SW 1271 (cell line): ENCODE measurements around the gene KLK8.

ENCODE experiments used
- DNase-seq, 2 experiments: peaks; one replicate each; lab custom pipeline; 2025; lab: John Stamatoyannopoulos, UW

Gene KLK8

GRCh38 chr19:51001515-51001914 is at the start of gene KLK8:
Gene KLK8, minus strand, starts transcription at chr19:51001604. Its CDS starts 437 bp downstream, at chr19:51001167.
- DNase-seq = no peak

GRCh38 chr19:51047031-51047335 is 45.6 kb upstream of the KLK8 start:
- DNase-seq = no peak

GRCh38 chr19:51044327-51044726 is 42.9 kb upstream of the KLK8 start:
- DNase-seq = no peak

GRCh38 chr19:51043497-51043896 is 42.1 kb upstream of the KLK8 start:
- DNase-seq = no peak

- no peak for DNase-seq
These were observed 38.7 kb upstream of the KLK8 start for GRCh38 chr19:51040151-51040550.

GRCh38 chr19:51036519-51036918 is 35.1 kb upstream of the KLK8 start:
- no peak for DNase-seq

- DNase-seq = no peak
These were observed 33.3 kb upstream of the KLK8 start, which contains the start of gene KLK12 for GRCh38 chr19:51034704-51035103. Gene KLK12, minus strand, starts transcription at chr19:51035002. Its CDS starts 381 bp downstream, at chr19:51034621.

GRCh38 chr19:51031880-51032225 is 30.4 kb upstream of the KLK8 start:
- no peak for DNase-seq

- no peak for DNase-seq
These were observed 29.9 kb upstream of the KLK8 start for GRCh38 chr19:51031220-51031879.

- DNase-seq = no peak
These were observed 29.2 kb upstream of the KLK8 start for GRCh38 chr19:51030631-51031030.

GRCh38 chr19:51029718-51030117 is 28.3 kb upstream of the KLK8 start:
- no peak for DNase-seq

GRCh38 chr19:51027873-51028272 is 26.5 kb upstream of the KLK8 start:
- DNase-seq = no peak

- no peak for DNase-seq
These were observed 25.9 kb upstream of the KLK8 start for GRCh38 chr19:51027126-51027806.

- no peak for DNase-seq
These were observed 25.1 kb upstream of the KLK8 start, which contains the start of gene KLK11 for GRCh38 chr19:51026554-51026831. Gene KLK11, minus strand, starts transcription at chr19:51026616. Its CDS starts 985 bp downstream, at chr19:51025631.

GRCh38 chr19:51025809-51026553 is 24.6 kb upstream of the KLK8 start:
- DNase-seq = no peak

GRCh38 chr19:51025401-51025800 is 24.0 kb upstream of the KLK8 start:
- DNase-seq = no peak

- no peak for DNase-seq
These were observed 23.5 kb upstream of the KLK8 start for GRCh38 chr19:51024924-51025323.

GRCh38 chr19:51023946-51024345 is 22.5 kb upstream of the KLK8 start:
- DNase-seq = no peak

- DNase-seq = no peak
These were observed 21.1 kb upstream of the KLK8 start for GRCh38 chr19:51022526-51022925.

GRCh38 chr19:51020988-51021651 is 19.7 kb upstream of the KLK8 start:
- DNase-seq = peak in 1 of 2 experiments; percentile 59

- DNase-seq = no peak
These were observed 18.1 kb upstream of the KLK8 start, which contains the start of gene KLK10 for GRCh38 chr19:51019544-51019925. Gene KLK10, minus strand, starts transcription at chr19:51019709. Its CDS starts 579 bp downstream, at chr19:51019130.

GRCh38 chr19:51018745-51019543 is 17.5 kb upstream of the KLK8 start:
- DNase-seq = no peak
